HT1080 (cell line): Measurements from ENCODE around the gene LRMDA. TPM values are rescaled to one million over a fixed set of nuclear protein-coding genes. Genes with fewer than 3 reads are reported as not detected.

Experiments used
- DNase-seq: peaks from one replicate; pipeline ENCODE4 v3.0.0-alpha.2; 2015; ENCODE audit warnings: low read depth
- total RNA-seq: library from RNA; depleted of rRNA; stranded (reverse); fragments of >200 nt; shearing (Covaris generic); gene quantifications from 2 replicates; pipeline ENCODE4 v1.2.3, GENCODE V29; 2014

Gene LRMDA
- total RNA-seq, 1 experiment from 2014 or later, result not detected

DNA sequence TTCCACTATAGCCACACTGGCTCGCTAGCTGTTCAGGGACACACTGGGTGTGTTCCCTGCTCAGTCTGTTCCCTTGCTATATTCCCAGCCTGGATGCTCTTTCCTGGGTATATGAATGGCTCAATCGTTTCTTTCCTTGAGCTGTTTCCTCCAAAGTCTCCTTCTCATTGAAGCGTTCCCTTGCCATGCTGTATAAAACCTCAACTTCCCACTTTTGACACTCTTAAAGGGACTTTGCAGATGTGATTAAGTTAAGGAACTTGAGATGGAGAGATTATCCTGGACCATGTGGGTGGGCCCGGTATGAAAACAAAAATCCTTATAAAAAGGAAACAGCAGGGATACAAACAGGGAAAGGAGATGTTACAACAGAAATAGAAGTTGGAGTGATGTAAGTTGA is 973.1 kb downstream of the LRMDA start:
- no peak for DNase-seq

DNA sequence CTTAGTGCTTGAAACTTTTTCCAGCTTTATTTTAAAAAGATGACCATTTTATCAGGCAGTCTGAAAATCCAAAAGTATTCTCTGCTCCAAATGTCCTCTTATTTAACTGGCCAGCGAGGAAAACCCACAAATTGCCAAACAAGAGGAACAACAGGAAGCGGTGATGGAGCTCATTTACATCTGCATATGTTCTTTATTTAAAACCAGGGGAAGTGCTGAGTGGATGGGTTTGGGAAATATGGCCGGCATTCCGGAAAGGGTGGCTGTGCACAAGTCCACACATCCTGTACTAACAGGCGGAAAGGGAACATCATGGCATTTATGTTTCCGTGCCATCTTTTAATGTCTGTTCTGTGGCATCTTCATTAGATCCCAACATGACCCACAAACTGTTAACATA is 974.5 kb downstream of the LRMDA start:
- no peak for DNase-seq

DNA sequence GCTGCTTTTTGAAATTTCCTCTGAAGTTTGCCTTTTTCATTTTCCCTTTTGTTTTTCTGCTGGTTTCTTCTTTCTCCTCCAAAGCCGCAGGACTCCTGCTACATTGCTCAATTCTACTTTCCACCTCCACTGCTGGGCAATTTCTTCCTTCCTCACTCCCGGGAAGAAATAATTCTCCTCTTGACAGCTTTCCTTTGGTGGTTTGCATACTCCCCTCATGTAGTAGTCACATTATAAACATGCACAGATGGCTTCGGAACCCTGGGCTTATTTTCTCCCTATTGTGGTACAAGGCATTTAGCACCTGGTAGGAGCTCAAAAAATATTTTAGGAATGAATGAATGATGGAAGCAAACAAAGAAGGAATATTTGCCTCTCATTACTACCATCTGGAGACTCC is 977.2 kb downstream of the LRMDA start:
- no peak for DNase-seq

DNA sequence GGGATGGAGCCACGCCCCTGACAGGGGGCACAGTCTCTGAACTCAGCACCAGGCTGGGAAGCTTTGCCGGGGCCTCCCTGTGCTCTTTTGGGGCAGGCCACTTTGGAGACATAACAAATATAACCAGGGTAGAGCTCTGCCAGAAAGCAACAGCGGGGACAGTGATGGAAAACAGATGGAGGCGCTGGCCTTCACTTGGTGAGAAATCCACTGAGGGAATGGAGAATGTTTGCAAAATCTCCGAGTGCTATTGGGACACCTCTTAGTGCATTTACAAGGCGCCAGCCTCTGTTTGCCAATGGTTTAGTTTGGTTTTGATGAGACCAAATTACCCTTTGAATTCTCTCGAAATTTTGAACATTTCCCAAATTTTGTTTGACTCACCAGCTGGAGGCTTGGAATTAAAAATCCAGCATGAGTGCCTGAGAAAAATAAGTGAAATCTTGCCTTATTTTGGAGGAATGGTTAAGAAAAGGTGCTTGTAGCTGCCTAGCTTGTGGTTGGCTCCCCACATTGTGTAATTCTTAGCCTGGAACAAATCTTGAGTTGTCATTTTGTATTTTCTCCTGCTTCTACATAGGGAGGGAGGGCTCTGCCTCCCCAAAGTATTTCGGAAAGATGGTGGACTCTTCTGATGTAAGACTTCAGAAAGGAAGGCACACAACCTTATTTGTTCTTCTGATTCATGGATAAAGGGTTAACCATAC is 980.5 kb downstream of the LRMDA start:
- DNase-seq, result no peak

DNA sequence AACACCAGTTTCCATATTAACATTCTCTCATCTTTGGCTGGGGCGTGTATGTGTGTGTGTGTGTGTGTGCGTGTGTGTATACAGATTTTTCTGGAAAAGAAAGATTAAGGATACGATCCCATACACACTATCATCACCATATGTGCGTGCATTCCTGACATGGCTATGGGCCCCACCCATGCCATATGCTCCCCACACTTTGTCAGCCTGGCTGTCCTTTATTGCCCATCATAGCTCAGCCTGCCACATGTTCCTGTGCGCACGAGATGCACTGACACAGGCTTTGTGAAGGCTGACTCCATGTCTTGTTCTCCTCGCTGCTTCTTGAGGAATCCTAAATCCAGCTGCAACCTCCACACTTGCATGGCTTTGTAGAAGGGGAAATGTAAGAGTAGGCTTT is 984.1 kb downstream of the LRMDA start:
- no peak for DNase-seq

DNA sequence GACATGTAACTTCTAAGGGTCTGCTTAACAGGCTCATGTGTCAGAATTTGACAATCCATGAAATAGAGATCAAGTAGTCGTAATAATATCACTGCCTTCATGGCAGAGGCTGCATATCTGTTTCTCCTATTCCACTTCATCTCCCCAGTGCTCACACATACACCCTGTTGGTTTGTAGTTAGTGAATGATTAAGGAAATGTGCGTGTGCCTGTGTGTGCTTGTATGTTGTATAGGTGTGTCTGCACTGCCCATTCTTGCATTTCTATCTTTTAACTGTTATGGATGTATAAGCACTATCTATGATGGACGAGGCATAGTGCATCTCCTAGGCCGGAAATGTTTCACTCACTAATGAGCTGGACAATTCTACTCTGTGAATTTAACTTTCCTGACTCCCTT is 985.2 kb downstream of the LRMDA start:
- DNase-seq, result no peak

DNA sequence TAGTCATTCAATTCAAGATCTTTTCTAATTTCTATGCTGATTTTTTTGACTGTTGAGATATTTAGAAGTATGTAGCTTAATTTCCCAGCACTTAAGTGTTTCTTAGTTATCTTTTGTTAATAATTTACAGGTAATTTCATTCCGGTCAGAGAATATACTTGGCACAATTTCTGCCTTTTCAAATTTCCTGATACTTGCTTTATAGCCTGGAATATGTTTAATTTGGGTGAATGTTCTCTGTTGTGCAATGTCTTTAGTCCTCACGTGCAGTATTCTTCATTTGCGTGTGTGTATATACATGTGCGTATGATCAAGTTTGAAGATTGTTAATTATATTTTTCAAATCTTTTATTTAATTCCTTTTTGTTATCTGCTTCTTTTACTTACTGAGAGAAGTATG is 989.3 kb downstream of the LRMDA start:
- no peak for DNase-seq

DNA sequence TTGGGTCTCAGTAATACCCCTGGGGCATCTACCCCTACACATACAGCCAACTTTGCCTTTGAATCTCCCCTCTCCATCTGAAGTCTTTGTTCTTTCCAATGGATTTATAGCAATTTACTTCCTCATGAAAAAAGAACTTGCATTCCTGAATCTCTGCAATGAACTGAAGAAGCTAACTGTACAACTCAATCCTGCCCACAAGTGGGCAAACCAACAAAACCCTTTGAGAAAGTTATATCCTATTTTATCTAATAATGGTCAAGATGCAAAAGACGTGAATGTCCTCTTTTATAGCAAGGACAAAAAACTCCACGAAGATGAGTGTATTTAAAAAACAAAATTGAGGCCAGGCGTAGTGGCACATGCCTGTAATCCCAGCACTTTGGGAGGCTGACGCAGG is 991.3 kb downstream of the LRMDA start:
- DNase-seq, result no peak

DNA sequence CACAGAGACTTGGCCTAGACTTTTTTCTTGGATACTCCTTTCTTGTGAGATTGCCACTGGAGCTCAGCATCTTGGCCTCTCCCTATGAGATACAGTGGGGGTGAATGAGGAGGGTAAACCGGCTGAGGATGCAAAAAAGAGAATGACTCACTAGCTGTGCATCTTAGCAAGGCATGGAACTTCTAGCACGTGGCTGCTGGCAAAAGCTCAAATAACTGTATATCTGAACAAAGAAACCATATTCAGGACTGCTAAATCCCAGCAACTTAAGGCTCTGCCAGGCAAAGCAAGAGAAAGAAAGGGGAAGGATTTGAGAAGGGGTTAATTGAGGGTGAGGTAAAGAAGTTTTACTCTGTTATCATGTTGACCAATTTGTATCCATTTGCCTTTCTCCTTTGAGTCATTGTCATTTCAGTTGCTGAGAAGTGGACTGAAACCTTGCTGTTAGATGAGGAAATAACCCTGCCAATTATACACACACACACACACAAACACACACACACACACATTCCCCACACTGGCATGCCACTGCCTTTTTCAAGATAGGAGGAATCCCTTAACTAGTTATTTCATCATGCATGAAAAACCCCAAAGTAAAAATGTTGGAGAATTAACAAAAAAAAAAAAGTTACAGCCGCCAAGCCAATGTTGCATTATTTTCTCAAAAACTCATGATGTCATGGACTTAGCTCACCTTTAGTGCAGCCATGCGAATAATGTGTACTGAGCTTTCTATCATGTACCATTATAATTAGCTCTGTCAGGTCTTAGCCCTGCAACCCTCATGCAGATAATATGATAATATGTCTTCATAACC is 997.3 kb downstream of the LRMDA start:
- peak; percentile 83 for DNase-seq

DNA sequence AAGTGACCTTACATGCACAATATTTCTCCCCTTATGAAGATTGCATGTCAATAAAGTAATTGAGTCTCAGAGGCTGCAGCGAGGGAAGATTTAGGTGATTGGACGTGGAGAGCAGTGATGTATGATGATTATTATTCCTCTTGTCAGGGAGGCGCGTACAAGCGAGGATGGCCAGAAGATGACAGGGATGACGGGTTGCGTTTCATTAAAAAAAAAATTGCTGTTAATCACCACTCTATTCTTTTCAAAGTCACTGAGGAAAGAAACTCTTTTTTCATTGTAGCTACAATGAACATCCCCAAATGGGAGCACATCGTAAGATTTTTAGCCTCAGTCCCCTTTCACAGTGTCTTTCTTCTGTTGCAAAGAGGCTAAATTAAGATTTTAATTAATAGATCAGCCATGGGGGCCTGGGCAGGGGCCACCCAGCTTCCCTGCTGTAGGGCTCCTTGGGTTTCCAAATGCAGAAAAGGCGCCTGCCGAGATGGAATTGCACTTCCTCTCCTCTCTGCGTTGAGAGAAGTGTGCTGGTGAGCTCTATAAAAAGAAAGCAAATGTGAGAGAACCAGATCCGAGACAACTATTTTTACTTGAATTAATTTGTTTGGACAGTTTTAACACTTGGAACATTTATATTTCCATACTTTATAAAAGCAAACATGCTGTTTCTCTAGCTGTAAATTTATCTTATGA is 998.1 kb downstream of the LRMDA start:
- DNase-seq, result no peak

DNA sequence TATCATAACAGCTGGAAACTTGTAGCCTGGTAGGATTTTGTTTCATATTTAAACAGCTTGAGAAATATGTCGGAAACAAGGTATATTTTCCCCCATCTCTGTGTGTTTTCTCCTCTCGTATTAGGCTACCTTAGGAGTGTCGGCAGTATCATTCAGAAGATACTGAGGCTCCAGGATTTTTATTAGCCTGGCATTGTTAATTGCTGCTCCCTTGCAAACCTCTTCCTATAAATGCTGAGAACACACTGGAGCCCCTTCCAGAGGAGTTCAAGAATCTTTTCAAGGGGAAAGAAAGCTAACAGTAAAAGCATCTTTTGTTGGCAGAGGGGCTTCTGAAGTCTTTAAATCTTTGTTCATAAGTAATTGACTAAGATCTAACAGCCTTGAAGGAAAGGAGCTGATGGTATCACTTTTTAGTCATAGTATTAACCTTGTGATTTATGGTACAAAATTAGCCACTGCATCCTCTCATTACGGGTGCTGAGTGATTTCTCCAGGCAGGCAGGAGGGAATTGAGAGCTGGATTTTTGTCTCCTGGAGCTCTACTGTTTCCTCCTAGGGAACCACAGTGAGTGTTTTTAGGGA is 998.7 kb downstream of the LRMDA start:
- DNase-seq, result no peak

DNA sequence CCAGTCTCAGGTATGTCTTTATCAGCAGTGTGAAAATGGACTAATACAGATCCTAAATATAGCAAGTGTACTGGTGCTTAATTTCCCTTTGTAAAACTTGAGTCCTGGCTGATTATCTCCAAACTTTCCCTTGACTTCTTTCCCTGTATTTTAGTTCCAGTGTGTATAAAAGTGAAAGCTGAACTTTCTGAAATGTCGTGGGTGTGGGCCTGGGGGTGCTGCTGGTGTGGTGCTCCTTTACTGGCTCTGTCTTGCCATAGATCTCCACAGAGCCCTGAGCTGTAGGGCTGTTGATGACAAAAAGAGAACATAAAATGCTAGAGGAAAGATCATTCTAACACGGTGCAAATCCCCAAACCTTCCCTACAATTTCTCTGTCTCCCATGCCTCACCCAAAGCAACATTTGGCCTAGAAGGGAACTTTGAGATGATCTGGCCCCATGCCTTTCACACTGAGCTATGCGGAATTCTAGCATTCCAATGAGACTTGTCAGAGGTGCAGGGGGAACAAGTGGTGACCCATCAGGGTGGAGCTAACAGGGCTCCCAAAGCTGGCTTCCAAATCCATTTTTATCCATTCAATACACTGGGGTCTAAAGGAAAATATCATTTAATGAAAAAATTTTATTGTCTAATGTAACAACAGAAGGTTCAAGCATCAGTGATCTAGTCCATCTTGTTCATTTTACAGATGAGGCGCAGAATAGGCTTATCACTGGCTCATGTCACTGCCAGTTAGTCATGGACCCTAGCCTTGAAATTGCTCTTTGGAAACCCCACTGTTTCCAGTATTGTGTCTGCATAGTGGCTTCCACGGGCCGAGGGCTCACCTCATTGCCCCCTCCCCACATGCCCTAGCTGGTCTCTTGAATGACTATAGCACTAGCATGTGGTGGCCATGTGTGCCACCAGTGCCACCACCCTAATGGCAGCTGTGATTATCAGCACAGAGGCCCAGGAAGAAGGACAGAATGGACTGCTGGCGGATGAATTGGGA is 1000.9 kb downstream of the LRMDA start:
- DNase-seq, result peak; percentile 68

DNA sequence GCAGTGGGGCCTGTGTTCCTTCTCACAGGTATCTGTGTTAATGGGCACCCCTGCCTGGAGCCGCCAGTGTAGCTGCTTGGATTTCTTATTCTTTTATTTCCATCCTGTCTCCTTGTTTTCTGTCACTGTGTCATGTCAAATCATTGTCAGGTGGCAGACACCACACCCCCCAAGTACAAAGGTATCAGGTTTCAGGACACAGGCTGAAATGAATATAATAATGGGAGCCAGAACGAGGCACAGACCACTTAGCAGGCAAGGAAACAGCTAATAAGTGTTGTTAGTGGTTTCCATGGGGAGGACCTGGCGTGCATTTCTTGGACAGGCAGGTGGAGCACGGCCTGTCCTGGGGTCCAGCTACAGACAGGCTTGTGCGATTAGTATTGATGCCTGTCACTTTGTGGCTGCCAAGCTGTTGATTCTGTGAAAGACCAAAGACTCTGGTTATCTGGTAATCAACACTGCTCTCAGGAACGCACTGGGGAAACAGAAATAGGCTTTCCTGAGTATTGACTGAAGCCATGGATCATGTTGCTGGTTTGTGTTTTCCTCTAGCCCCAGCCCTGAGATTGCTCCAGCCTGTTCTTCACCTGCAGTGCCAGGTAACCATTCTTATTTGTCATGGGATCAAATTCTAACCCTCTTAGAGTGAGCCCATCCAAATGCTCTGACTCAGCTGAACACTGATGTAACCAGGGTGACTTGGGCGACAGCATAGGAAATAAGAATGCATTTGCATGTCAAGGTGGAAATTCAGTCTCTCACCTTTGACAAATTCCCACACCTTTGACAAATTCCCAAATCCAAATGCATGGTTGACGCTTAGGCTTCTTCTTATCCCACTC is 1002.0 kb downstream of the LRMDA start:
- DNase-seq, result no peak

DNA sequence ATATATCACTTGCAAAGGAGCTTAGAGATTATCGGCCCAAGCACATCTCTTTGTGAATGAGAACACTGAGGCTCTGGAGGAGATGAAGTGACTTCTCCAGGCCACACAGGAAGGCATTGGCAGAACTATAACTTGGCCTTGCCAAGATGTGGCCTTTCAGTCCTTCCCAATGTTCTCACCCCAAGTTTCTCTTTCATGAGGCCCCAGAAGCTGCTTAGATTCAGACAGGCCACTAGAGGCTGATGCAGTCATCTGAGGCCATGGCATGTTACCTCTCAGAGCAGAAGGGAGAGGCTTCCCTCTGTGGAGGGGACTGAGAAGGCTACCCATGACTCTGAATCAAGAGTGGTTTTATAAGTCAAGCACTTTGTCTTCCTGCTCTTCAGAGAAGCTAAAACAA is 1003.7 kb downstream of the LRMDA start:
- DNase-seq, result no peak

DNA sequence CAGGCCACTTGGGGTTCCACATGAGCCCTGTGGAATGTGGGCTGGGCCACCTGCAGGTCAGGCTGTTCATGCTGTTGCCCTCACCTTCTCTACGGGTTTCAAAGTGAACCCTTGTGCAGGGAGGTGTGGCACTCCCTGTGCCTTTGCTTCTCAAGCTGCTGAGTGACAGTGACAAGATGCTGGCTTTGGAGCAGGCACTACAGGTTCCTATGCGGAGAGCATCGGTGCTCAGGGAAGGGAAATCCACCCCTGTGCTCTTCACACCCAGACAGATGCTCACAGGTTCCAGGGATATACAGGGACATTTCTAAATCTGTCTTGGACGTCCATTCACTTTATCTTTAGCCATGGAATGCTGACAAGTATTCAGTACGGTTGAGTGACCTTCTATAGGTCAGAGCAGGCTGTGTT is 1005.0 kb downstream of the LRMDA start:
- no peak for DNase-seq

DNA sequence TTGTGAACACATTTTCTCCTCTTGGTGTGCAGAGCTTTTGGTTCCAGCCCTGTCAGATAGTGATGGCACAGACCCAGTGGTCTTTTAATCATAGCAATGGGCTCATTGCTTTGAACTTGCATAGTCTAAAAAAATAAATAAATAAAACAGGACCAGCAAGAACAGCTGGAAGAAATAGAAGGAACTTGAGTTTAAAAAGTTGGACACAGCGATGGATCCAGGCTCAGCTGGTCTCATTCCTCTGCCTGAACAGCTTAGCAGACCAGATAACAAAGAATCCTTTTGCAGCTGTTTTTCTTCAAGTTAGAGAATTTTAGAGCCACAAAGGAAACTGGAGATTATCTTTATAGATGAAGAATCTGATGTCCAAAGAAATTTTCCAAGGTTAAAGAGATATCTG is 1005.6 kb downstream of the LRMDA start:
- no peak for DNase-seq

DNA sequence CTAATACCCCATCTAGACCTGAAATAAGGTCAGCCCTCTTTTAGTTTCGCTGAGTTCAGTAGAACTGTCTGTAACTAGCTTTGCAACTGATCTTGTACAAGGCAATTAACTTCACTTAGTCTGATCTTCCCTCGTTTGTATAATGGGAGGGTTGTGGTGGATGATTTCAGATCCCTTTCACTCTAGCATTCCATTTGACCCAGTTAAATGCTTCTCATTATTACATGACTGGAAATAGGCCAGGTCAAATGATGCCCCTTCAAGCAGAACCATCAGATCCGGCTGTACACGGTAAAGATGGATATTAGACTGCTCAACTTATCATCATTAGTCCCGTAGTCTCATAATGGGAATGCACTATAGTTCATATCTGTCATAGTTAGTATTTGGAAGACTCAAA is 1009.0 kb downstream of the LRMDA start:
- DNase-seq, result no peak

DNA sequence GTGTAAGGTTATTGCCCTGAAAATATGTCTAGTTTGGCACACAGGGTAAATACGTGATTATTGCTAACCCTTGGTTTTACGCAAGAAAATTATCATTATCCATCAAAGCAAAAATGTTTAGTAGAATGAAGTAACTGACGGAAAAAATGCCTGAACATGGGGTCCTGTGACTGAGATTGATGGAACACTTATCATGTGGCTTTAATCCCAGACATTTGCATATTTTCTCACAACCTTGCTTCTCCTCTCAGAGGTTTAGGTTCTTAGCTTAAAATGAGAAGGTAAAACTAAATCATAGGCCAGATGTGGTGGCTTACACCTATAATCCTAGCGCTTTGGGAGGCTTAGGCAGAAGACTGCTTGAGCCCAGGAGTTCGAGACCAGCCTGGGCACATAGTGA is 1010.7 kb downstream of the LRMDA start:
- DNase-seq, result no peak

DNA sequence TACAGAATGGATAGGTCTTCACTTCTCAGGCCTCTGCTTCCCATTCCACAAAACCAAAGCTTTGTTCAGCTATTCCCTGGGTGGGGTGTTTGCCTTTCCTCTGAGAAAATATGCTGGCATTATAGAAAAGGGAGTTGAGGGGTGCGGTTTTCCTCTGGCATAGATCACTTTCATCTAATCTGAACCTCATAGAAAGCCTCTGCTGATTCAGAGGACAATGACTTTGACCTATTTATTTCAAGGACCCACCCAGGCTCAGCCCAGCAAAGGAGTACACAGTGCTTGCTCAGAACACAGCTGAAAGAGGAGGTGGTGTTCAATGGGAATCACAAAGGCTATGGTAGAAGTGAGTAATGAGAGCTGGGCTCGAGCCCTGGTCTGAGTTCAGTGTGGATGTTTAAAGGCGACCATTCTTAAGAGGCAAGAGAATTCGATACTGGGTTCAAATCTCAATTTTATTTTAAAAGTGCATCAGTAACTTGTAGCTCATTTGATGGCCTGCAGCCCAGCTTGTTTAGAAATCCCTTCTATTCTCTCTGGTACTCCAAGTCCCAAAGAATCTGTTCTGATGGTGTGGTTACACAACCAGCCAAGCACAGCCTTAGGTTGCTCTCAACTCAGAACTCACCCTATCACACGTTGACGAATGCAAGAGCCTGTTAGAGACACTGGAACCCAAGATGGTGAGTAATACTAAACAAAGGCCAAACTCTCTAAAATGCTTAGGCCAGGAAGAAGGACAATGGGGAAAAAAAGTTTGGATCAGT is 1012.8 kb downstream of the LRMDA start:
- peak; percentile 44 for DNase-seq
